NCI-H345 treated with DMSO at 0.1 percent for 48 hours (cell line): Measurements from ENCODE around the gene ROR1.
"Not testable (repeated sequence)": the region's sequence is repeated elsewhere in the genome, so short reads cannot be mapped to it uniquely, and the experiment has no call there.

Experiments used
- DNase-seq: peaks from one replicate; lab custom pipeline; 2025; ENCODE audit not compliant: unreplicated experiment; lab: John Stamatoyannopoulos, UW

ROR1 gene

GRCh38 chr1:63790989-63791388 lies 17.2 kb downstream of the ROR1 start:
- DNase-seq = no peak

- DNase-seq = no peak
Measured at GRCh38 chr1:63792152-63792551, 18.3 kb downstream of the ROR1 start.

DNA sequence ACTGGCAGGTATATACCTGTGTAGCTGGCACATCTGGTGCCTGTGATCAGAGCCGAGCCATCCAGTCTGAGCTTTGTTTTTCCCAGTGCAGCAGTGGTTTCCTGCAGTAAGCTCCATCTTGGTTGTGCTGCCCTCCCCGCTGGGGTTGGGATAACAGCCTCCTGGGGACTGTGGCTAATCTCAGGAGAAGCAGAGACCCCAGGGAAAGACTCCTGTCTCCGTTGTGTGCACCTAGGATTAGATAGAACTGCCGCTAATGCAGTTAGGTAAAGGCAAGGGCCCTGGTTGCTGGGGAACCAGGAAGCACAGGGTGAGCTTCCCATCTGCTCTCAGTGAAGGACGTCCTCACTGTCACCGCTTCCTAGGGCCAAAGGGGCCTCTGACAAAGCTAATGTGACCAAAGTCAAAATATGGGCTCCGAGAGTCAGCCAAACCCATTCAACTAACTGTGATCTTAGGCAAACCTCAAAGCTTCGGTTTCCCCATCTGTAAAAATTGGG lies 20.0 kb downstream of the ROR1 start:
- DNase-seq = no peak

DNA sequence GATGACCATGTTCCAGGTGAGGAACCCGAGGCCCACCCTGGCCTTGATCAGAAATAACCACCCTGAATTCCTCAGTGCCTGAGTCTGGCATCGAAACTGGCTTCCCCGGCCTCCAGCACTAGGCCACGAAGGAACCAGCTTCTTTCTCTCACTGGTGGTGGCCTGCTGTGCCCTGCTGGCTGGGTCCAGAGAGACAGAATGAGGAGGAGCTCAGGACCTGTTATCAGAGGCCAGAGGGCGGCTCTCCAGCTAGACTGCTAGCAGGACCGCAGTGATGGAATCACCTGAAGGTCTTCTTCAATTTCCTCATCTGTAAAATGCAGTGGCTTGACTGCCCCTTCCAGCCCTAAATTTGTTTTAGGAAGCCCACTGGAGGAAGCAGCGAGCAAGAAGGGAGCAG lies 20.5 kb downstream of the ROR1 start:
- no peak for DNase-seq

GRCh38 chr1:63794939-63795378 lies 21.1 kb downstream of the ROR1 start:
- DNase-seq = no peak

DNA sequence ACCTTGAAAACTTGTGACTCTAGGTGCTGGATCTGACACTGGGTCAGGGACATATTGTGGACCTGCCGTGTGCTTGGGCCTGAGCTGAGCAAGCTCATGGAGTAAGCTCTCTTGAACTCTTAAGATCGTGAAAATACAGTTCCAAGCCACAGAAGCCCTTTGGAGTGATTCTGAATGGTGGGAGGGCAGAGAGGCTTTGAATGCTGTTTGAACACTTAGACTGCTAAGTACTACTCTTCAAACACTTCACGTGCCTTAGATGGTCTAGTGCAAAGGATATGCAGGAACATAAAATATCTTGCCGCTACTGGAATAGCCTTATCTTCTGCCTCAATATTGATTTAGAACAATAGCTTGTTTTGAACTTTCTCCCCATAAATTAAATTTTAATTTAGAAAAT lies 21.6 kb downstream of the ROR1 start:
- DNase-seq = peak; percentile 48

DNA sequence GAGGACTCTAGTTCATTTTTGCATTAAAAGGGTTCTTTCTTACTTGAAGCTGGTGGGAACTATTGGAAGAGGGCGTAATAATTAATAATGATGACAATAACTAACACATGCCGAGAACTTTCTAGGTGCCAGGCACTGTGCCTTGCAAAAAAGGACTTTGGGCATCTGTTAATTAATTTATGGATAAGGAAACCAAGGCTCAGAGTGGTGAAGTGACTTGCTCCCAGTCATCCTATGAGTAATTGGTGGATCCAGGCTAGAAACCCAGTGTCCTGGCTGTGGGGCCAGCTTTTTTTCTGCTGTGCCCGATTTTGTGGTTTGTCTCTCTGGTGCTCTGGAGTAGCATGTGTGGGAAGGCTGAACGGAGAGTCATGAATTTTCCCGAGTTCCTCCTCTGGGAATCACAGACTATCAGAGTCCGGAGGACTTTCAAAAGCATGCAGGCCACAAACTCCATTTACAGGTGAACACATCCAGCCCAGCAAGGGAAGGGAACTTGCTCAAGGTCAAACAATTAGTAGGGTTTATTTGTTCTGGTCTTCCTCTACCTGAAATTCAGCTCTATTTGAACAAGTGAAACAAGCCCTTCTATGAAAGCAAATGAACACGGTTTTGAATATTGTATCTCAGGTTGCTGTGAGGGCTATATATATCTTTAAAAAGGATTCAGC lies 23.4 kb downstream of the ROR1 start:
- DNase-seq = no peak

GRCh38 chr1:63798284-63798683 lies 24.5 kb downstream of the ROR1 start:
- no peak for DNase-seq

DNA sequence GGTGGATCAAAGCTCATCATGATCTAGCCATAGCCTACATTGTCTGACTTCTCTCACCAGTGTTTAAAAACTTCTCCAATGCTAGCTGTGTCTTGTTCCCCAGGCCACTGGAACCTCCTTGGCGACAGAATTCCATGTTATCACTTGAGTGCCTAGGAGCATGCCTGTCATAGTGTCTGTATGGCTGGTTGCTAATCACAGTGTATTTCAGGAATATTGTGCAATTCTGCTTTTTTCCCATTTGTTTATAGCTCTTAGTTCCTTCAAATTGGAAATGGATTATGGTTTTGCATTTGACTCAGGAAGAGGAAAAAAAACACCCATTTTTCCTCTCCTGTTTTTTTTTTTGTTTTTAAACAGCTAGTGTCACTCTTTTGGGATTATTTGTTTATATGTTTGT lies 25.5 kb downstream of the ROR1 start:
- DNase-seq = no peak

- no peak for DNase-seq
Measured at GRCh38 chr1:63799820-63800219, 26.0 kb downstream of the ROR1 start.

DNA sequence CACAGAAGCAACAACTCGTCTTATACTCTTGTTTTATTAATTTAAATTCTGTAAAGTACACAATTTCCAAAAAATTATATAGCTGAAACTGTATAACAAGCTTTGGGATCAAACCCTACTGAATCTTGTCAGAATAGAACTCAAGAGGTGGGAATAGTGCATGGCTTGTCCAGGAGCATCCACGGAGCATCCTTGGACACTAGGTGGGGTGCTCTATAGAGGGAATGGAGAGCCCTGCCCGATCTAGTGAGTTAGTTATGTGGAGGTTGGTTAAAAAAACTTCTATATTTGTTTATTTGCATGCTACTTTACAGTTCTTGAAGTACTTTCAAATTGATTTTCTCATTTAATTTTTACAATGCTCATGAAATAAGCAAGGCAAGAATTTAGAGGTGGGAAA lies 28.3 kb downstream of the ROR1 start:
- DNase-seq = no peak

GRCh38 chr1:63804829-63805484 lies 31.1 kb downstream of the ROR1 start:
- DNase-seq = no peak

DNA sequence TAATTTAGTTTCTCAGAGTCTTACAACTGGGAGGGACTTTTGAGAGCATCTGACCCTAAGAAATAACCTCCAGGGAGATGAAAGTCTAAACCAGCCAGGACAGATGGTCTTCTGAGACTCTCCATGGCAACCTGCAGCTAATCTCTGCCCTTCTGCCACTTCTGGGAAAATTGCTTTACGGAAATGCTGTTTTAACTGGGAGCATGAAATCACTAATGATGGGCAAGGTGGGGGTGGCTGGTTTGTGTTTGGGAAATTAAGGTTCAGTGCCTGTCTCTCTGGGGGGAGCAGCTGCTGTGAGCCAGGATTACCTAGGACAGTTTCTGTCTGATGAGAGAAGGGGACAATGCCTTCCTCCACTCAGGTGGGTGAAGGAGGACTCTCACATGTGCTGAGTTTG lies 33.2 kb downstream of the ROR1 start:
- DNase-seq = no peak

DNA sequence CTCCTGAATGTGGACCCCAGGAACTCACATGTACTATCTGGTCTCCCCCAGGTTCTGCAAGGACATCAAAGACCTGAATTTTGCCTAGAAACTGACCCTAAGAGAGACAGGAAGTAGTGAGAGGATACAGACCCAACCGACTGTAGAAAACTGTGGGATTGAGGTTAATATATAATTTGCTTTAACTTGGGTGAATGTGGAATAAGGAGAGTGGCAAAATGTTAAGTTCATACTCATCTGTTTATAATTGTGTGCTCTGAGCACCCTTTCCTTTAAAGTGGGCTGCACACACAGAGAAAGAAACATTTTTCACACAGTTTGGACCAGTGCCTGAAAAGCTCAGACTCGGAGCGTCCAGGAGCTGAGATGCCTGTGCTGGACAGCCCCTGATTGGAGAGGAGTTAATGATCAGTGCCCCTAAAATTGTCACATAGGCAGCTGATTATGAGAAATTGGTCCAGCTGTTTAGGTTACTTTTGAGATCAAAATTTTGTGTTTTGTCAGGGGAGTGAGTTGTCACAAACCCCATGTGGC lies 37.2 kb downstream of the ROR1 start:
- DNase-seq = no peak

GRCh38 chr1:63812071-63812700 lies 38.4 kb downstream of the ROR1 start:
- no peak for DNase-seq

DNA sequence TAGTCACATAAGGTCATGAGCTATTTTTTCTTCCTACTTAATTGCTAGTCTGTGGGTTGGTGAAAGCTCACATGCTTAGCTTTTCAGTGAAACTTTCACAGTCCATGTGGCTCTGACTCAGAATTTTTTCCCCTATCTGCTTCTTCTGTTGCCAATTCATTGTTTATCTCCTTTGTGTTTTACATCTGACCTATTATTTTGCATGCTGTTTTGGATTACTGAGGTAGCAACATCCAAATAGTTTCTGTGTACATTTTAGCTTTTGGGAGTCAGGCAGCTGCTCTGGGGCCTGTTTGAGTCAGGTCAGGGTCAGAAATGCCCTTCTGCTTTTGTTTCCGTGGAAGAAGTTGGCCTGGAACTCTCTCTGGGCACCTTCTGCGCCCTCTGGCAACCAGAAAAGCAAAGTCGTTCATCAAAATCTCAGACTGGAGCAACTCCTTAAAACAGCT lies 40.0 kb downstream of the ROR1 start:
- no peak for DNase-seq

- not testable (repeated sequence) for DNase-seq
Measured at GRCh38 chr1:63816217-63816815, 42.5 kb downstream of the ROR1 start.

DNA sequence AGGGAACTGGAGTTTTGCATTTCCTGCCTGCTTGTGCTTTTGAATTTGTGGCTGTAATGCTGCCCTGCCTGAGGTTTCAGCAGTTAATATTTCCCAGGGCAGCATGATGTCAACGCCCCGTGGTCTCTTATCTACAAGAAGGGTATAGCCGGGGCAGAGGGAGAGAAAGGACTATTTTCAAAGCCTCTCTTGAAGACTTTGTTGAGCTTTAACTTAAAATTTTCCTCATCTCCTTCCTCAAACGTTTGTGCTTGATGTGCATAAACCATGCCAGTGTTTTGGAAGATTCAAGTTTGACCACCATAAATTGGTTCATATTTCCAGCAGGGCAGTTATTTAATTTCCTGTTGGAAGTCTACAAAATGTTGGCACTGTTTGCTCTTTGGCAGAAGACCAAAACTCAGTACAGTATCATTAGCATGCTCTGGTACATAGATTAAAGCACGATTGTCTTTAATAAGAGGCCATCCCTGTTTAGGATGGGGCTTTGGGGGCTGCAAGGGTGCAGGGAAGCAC lies 43.4 kb downstream of the ROR1 start:
- DNase-seq = peak; percentile 4

DNA sequence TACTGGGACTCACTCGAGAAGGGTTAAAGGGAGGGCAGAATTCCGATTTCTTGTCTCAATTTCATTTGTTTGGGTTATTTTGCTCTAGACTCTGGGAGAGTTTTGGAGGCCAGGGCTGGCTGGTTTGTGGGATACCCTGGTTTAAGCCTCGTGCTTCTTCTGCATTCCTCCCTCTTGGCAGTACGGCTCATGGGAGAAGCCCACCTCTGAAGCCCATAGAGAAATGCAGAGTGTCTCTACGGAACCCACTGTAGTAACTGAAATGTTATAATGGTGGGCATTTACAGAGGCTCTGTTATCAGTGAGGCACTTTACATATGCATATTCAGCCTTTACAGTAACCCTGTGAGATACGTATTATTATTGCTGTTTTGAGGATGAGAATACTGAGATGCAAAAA lies 43.9 kb downstream of the ROR1 start:
- no peak for DNase-seq

DNA sequence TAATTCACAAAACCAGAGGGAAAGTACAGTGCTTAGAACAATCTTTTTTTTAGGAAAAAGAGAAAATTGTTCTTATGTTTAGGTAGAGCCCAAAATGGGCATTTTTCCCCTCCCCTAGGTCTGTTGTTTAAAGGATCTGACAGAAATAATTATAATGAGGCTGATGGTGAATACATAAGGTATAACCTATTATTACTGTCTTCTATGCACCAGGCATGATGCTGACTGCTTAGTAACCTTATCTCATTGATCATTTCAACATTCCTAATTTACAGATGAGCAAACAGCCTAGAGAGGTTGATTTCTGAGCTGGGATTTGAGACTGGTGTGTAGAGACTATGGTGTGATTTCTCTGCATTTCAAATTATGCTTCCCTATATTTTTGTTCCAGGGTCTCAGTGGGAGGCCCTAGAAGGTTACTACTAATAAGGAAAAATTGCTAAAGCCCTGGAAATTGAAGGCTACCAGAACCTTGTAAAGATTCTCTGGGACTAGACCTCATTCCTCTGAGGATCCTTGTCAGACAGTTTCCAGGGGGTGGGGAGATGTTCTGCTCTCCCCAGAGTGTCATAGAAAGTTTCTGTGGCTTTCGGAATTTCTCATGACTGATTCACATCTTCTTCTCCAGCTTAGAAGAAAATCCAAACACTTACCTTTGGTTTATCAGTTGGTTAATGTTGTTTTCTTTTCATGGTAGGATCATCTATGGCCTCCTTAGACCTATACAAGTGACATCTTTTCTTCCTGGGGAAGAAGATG lies 44.9 kb downstream of the ROR1 start:
- no peak for DNase-seq

- DNase-seq = no peak
Measured at GRCh38 chr1:63819795-63820194, 46.0 kb downstream of the ROR1 start.
